NCI-H774 (cell line): Measurements from ENCODE around the gene TCAIM.
"Not testable (repeated sequence)": the region's sequence is repeated elsewhere in the genome, so short reads cannot be mapped to it uniquely, and the experiment has no call there.

ENCODE experiments used
- DNase-seq: peaks from one replicate; lab custom pipeline; 2025; lab: John Stamatoyannopoulos, UW

The TCAIM gene

GRCh38 chr3:44415421-44415820 lies 76.9 kb downstream of the TCAIM start:
- DNase-seq = no peak

- DNase-seq = no peak
These were observed 77.8 kb downstream of the TCAIM start for GRCh38 chr3:44416031-44417030.

- not testable (repeated sequence) for DNase-seq
These were observed 79.6 kb downstream of the TCAIM start for GRCh38 chr3:44418118-44418517.

GRCh38 chr3:44418549-44418948 lies 80.0 kb downstream of the TCAIM start:
- no peak for DNase-seq

GRCh38 chr3:44419116-44419922 lies 80.8 kb downstream of the TCAIM start:
- no peak for DNase-seq

- no peak for DNase-seq
These were observed 81.5 kb downstream of the TCAIM start for GRCh38 chr3:44419923-44420650.

GRCh38 chr3:44420676-44421075 lies 82.1 kb downstream of the TCAIM start:
- no peak for DNase-seq

GRCh38 chr3:44421280-44421679 lies 82.7 kb downstream of the TCAIM start:
- DNase-seq = no peak

- DNase-seq = no peak
These were observed 86.2 kb downstream of the TCAIM start for GRCh38 chr3:44424758-44425157.

- no peak for DNase-seq
These were observed 89.1 kb downstream of the TCAIM start for GRCh38 chr3:44427683-44428082.

GRCh38 chr3:44428910-44429309 lies 90.3 kb downstream of the TCAIM start:
- no peak for DNase-seq

GRCh38 chr3:44429459-44429858 lies 90.9 kb downstream of the TCAIM start:
- no peak for DNase-seq

GRCh38 chr3:44430466-44430865 lies 91.9 kb downstream of the TCAIM start:
- no peak for DNase-seq

GRCh38 chr3:44434834-44435510 lies 96.4 kb downstream of the TCAIM start:
- DNase-seq = no peak

- DNase-seq = no peak
These were observed 97.6 kb downstream of the TCAIM start for GRCh38 chr3:44436181-44436580.

GRCh38 chr3:44437800-44438199 lies 99.2 kb downstream of the TCAIM start:
- DNase-seq = no peak

- no peak for DNase-seq
These were observed 101.1 kb downstream of the TCAIM start for GRCh38 chr3:44439499-44440295.

GRCh38 chr3:44442596-44443309 lies 104.2 kb downstream of the TCAIM start:
- no peak for DNase-seq

GRCh38 chr3:44444437-44444836 lies 105.9 kb downstream of the TCAIM start:
- DNase-seq = no peak
